Measurements from ENCODE around the gene RNF187. TPM values are rescaled to one million over a fixed set of nuclear protein-coding genes. Genes with fewer than 3 reads are reported as not detected.

The RNF187 gene
- total and polyA plus RNA-seq, 2 of the 13 experiments (the other 11 are each of a cell fraction or from before 2014, with no cell fraction given): 41.3 to 59.4 TPM

DNA sequence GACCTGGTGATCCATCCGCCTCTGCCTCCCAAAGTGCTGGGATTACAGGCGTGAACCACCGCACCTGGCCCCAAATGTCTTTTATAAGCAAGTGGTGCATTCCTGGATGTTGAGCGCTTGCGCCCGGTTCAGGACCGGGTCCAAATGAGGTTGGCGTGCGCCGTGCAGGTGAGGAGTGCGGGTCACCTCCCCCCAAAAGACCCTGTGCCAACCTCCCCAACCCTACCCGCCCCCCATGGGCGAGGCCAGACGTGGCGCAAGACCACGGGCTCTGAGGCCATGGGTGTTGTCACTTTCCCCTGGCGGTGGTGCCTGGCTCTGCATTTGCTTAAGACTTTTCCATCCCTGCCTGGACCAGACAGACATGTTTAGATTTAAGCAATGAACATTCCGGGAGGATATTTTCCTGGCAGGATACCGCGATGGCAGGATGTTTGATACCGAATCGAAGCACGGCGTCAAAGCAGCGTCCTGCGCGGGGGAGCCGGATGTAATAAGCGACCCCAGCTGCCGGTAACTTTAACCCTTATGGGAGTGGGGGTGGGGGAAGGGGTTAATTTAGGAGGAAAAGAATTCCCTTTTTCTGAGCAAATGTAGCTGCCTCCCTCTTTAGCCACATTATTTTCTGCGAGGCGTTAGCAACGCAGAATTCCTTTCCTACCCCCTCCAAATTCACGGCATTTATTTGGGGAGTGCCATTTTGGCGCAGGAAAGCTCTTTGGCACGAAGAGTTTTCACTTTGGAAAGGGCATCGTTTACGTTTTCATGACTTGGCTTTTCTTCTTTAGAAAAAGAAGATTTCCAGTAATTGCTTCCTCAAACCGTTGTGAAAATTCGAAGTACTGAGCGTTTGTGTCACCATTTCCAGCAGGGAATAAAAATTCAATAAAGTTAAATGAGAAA lies 27.8 kb upstream of the RNF187 start:
- ATAC-seq: peak; percentile 75
- no peak overlapping the region for H2AFZ ChIP-seq (ENCODE audit: low read length)
- H3K9me3 ChIP-seq (ENCODE audit: low read length): no peaks in the 10 kb centered on the region
- POLR2A ChIA-PET: interaction anchor here (0.5 kb wide), 1 partner anchor 52 kb away, joined by 3 read pairs; the partner anchor contains the start of gene TRIM11
- H3K27me3 ChIP-seq (ENCODE audit: control insufficient read depth in 1 of 2, insufficient read depth in 2 of 2, low read length in 2 of 2): peaks cover 3 to 21% of the 10 kb centered on the region in 2 experiments; a peak in 4 of 5 replicates
- TF ChIP-seq, protein P1, sequence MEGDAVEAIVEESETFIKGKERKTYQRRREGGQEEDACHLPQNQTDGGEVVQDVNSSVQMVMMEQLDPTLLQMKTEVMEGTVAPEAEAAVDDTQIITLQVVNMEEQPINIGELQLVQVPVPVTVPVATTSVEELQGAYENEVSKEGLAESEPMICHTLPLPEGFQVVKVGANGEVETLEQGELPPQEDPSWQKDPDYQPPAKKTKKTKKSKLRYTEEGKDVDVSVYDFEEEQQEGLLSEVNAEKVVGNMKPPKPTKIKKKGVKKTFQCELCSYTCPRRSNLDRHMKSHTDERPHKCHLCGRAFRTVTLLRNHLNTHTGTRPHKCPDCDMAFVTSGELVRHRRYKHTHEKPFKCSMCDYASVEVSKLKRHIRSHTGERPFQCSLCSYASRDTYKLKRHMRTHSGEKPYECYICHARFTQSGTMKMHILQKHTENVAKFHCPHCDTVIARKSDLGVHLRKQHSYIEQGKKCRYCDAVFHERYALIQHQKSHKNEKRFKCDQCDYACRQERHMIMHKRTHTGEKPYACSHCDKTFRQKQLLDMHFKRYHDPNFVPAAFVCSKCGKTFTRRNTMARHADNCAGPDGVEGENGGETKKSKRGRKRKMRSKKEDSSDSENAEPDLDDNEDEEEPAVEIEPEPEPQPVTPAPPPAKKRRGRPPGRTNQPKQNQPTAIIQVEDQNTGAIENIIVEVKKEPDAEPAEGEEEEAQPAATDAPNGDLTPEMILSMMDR (CRISPR knock-in tag; IDR thresholded peaks at IDR 0.05): peak; percentile 38
- TF ChIP-seq CEBPG (CRISPR knock-in tag; IDR thresholded peaks at IDR 0.05) (peak; percentile 46), CEBPB (IDR thresholded peaks at IDR 0.05; ENCODE audit: borderline replicate concordance, low read depth, low read length) (0 out of 2 replicates have a peak, but pooled peaks have one; percentile 5), ESRRA (CRISPR knock-in tag; IDR thresholded peaks at IDR 0.05; ENCODE audit: low read depth) (no peak), ZNF687 (CRISPR knock-in tag; IDR thresholded peaks at IDR 0.05) (0 out of 2 replicates have a peak, but pooled peaks have one; percentile 10), STAG1 (CRISPR knock-in tag; IDR thresholded peaks at IDR 0.05) (peak; percentile 15; the same call in 1 of the 2 replicates), TAF1 (CRISPR knock-in tag; IDR thresholded peaks at IDR 0.05) (no peak)
- H3K79me2 ChIP-seq (ENCODE audit: insufficient read depth, low read length): no peaks in the 10 kb centered on the region
- no peak overlapping the region for H3K4me2 ChIP-seq (ENCODE audit: low read depth, low read length)
- H3K27ac ChIP-seq (ENCODE audit: extremely low read length, insufficient read depth, low read length): no peak overlapping the region
- no peaks in the 10 kb centered on the region for H4K20me1 ChIP-seq (ENCODE audit: insufficient read depth, low read length)
- peak overlapping the region in 1 of 3 experiments; percentile 10; a peak in 1 of 6 replicates for H3K4me3 ChIP-seq (replicated peaks in 1 of 3; ENCODE audit: insufficient read depth in 1 of 3, low read depth in 2 of 3, low read length in 3 of 3)
- CTCF ChIA-PET (ENCODE audit: low intra/inter-chr PET ratio, low total read pairs): no interaction called here
- H3K4me1 ChIP-seq (ENCODE audit: insufficient read depth, low read length): peaks cover 9% of the 10 kb centered on the region; the same call in 1 of the 2 replicates
- H3K36me3 ChIP-seq (replicated peaks in 1 of 2; ENCODE audit: control insufficient read depth in 1 of 2, insufficient read depth in 2 of 2, low read length in 2 of 2): no peaks in the 10 kb centered on the region
- DNase-seq (ENCODE audit: low spot score): peak; percentile 18
- no TSS peak for BruUV-seq (replicated peaks)
- H3K9ac ChIP-seq (ENCODE audit: insufficient read depth, low read depth, low read length): no peak overlapping the region
- FAIRE-seq: no peak
- WGBS (ENCODE audit: low lambda C conversion rate): 52% methylated on average over 26 of the region's 41 CpGs
- intact Hi-C loops (cut with micrococcal nuclease; ENCODE audit: unreplicated experiment) (loop anchor here (10.0 kb wide), 1 partner anchor 975 kb away; no protein-coding TSS in a partner anchor), in situ Hi-C loops (cut with HindIII; ENCODE audit: extremely low pct_ligation_motif_present, low pct_unique_long_range_greater_than_20kb) (no loop called here)
